Large intestine (tissue), 3 donors: ENCODE results near the gene RSAD1. TPM values are rescaled to one million over a fixed set of nuclear protein-coding genes. Genes with fewer than 3 reads are reported as not detected.
A peak's percentile ranks its signal among the peaks of the same experiment; 100 is the strongest.

Experiments used
- DNase-seq, 2 donors: peaks; one replicate each; pipeline versions ENCODE4 v3.0.0 to v3.0.0-alpha.2; 2013
- H3K27ac ChIP-seq: one replicate; pipeline ENCODE4 v1.5.1; 2013; ENCODE audit warnings: low read length
- H3K27me3 ChIP-seq: 2 replicates; pipeline ENCODE4 v1.6.1; 2013; ENCODE audit warnings: low read length; ENCODE audit not compliant: control insufficient read depth, insufficient read depth
- H3K36me3 ChIP-seq: 2 replicates; pipeline ENCODE4 v1.6.1; 2013; ENCODE audit warnings: low read length; ENCODE audit not compliant: control insufficient read depth, insufficient read depth
- H3K4me1 ChIP-seq: one replicate; pipeline ENCODE4 v1.6.1; 2013; ENCODE audit warnings: low read length; ENCODE audit not compliant: control insufficient read depth, insufficient read depth
- H3K4me3 ChIP-seq: one replicate; pipeline ENCODE4 v1.5.1; 2013; ENCODE audit warnings: low read length
- H3K9me3 ChIP-seq: one replicate; pipeline ENCODE4 v1.6.1; 2013; ENCODE audit warnings: mild to moderate bottlenecking, low read depth, low read length, moderate library complexity; ENCODE audit not compliant: control insufficient read depth
- WGBS: methylation state at CpG from one replicate; pipeline ENCODE4 v1.1.5; 2013; ENCODE audit warnings: low lambda C conversion rate; ENCODE audit not compliant: insufficient coverage; 5-methylcytosine and 5-hydroxymethylcytosine counted together
- polyA plus RNA-seq: library from polyadenylated mRNA; unstranded; fragments of 120-200 nt; gene quantifications from one replicate; pipeline ENCODE4 v1.2.1, GENCODE V29; 2013

RSAD1 gene
- polyA plus RNA-seq, 1 donor, result 39.3 TPM

- no peak for DNase-seq
- Histone ChIP-seq H3K4me1 (peaks cover 8% of the 10 kb centered on the region), H3K27me3 (no peaks in the 10 kb centered on the region), H3K4me3 (no peak overlapping the region), H3K36me3 (no peaks in the 10 kb centered on the region), H3K9me3 (no peaks in the 10 kb centered on the region), H3K27ac (no peak overlapping the region)
- no CpG with 5 or more reads among the region's 8 CpGs for WGBS
Observed at GRCh38 chr17:50495217-50495823, 16.7 kb downstream of the RSAD1 start.

GRCh38 chr17:50495918-50496317 is 17.3 kb downstream of the RSAD1 start:
- Histone ChIP-seq H3K4me1 (peaks cover 8% of the 10 kb centered on the region), H3K27ac (no peak overlapping the region), H3K36me3 (no peaks in the 10 kb centered on the region), H3K4me3 (no peak overlapping the region), H3K9me3 (no peaks in the 10 kb centered on the region), H3K27me3 (no peaks in the 10 kb centered on the region)
- WGBS, result no CpG with 5 or more reads among the region's 8 CpGs
- DNase-seq, result no peak

GRCh38 chr17:50498021-50498874 is 19.6 kb downstream of the RSAD1 start:
- Histone ChIP-seq H3K27me3 (no peaks in the 10 kb centered on the region), H3K9me3 (no peaks in the 10 kb centered on the region), H3K4me3 (no peak overlapping the region), H3K27ac (no peak overlapping the region), H3K4me1 (peaks cover 8% of the 10 kb centered on the region), H3K36me3 (no peaks in the 10 kb centered on the region)
- DNase-seq, result no peak
- no CpG with 5 or more reads among the region's 7 CpGs for WGBS

GRCh38 chr17:50499270-50499669 is 20.6 kb downstream of the RSAD1 start:
- no peaks in the 10 kb centered on the region for H3K9me3 ChIP-seq
- no peaks in the 10 kb centered on the region for H3K27me3 ChIP-seq
- H3K36me3 ChIP-seq, result no peaks in the 10 kb centered on the region
- peaks cover 9% of the 10 kb centered on the region for H3K4me1 ChIP-seq
- no peak for DNase-seq
- no peak overlapping the region for H3K27ac ChIP-seq
- H3K4me3 ChIP-seq, result no peak overlapping the region

GRCh38 chr17:50499721-50500120 is 21.1 kb downstream of the RSAD1 start:
- no peak for DNase-seq
- Histone ChIP-seq H3K4me1 (peaks cover 12% of the 10 kb centered on the region), H3K9me3 (no peaks in the 10 kb centered on the region), H3K36me3 (no peaks in the 10 kb centered on the region), H3K27me3 (no peaks in the 10 kb centered on the region), H3K27ac (no peak overlapping the region), H3K4me3 (no peak overlapping the region)
- WGBS, result no CpG with 5 or more reads among the region's 2 CpGs

GRCh38 chr17:50501054-50501453 is 22.4 kb downstream of the RSAD1 start:
- WGBS, result 64% methylated on average over 2 of the region's 5 CpGs
- no peaks in the 10 kb centered on the region for H3K36me3 ChIP-seq
- H3K4me3 ChIP-seq, result no peak overlapping the region
- peaks cover 20% of the 10 kb centered on the region for H3K4me1 ChIP-seq
- no peaks in the 10 kb centered on the region for H3K27me3 ChIP-seq
- no peaks in the 10 kb centered on the region for H3K9me3 ChIP-seq
- no peak overlapping the region for H3K27ac ChIP-seq
- peak in 1 of 2 donors; percentile 50 for DNase-seq

GRCh38 chr17:50502301-50502990 is 23.8 kb downstream of the RSAD1 start:
- whole genome bisulfite sequencing, result no CpG with 5 or more reads among the region's 9 CpGs

GRCh38 chr17:50505591-50506130 is 27.0 kb downstream of the RSAD1 start:
- Histone ChIP-seq H3K27me3 (no peaks in the 10 kb centered on the region), H3K9me3 (no peaks in the 10 kb centered on the region), H3K36me3 (no peaks in the 10 kb centered on the region), H3K4me3 (no peak overlapping the region), H3K27ac (peak overlapping the region; percentile 4), H3K4me1 (peaks cover 26% of the 10 kb centered on the region)
- no CpG with 5 or more reads among the region's 7 CpGs for WGBS
- DNase-seq, result peak in 1 of 2 donors; percentile 56

More at GRCh38 chr17:50502301-50502990, 23.8 kb downstream of the RSAD1 start:
- Histone ChIP-seq H3K27ac (no peak overlapping the region), H3K9me3 (no peaks in the 10 kb centered on the region), H3K4me3 (no peak overlapping the region), H3K4me1 (peaks cover 25% of the 10 kb centered on the region), H3K27me3 (no peaks in the 10 kb centered on the region), H3K36me3 (no peaks in the 10 kb centered on the region)
- no peak for DNase-seq

- no peak overlapping the region for H3K27ac ChIP-seq
- H3K27me3 ChIP-seq, result no peaks in the 10 kb centered on the region
- H3K4me3 ChIP-seq, result no peak overlapping the region
- no CpG with 5 or more reads among the region's 7 CpGs for WGBS
- no peaks in the 10 kb centered on the region for H3K9me3 ChIP-seq
- peaks cover 26% of the 10 kb centered on the region for H3K4me1 ChIP-seq
- no peak for DNase-seq
- H3K36me3 ChIP-seq, result no peaks in the 10 kb centered on the region
Observed at GRCh38 chr17:50506298-50506697, 27.6 kb downstream of the RSAD1 start.

- no CpG with 5 or more reads among the region's 66 CpGs for WGBS
Observed at GRCh38 chr17:50507871-50508572, 29.4 kb downstream of the RSAD1 start, which contains the start of gene MYCBPAP. Gene MYCBPAP (plus strand): TSS chr17:50508439. CDS start chr17:50508675, 236 bp downstream.

More at GRCh38 chr17:50507871-50508572, 29.4 kb downstream of the RSAD1 start, which contains the start of gene MYCBPAP:
- Histone ChIP-seq H3K4me3 (peak within 1 kb of the TSS; percentile 41), H3K36me3 (no peaks in the 10 kb centered on the region), H3K27me3 (no peaks in the 10 kb centered on the region), H3K4me1 (peaks cover 31% of the 10 kb centered on the region), H3K27ac (peak within 1 kb of the TSS; percentile 56), H3K9me3 (no peaks in the 10 kb centered on the region)
- DNase-seq, result peak; percentile 76 to 84
